HEK293 (cell line): ENCODE results near the gene AP3B2.

ENCODE experiments used
- ATF2 ChIP-seq: fragments of 450-650 bp; formaldehyde crosslinking; IDR thresholded peaks from 2 replicates; pipeline ENCODE4 v1.5.1; 2016; ENCODE audit warnings: missing biosample characterization, missing genetic modification characterization, low read depth
- BCL6B ChIP-seq: fragments of 450-650 bp; formaldehyde crosslinking; IDR thresholded peaks from 2 replicates; pipeline ENCODE4 v1.5.1; 2017; ENCODE audit warnings: missing biosample characterization, missing genetic modification characterization
- HOXC10 ChIP-seq: sonication (generic); formaldehyde crosslinking; IDR thresholded peaks from 2 replicates; pipeline ENCODE4 v1.8.1; 2023; ENCODE audit warnings: mild to moderate bottlenecking, missing genetic modification reagents
- KLF8 ChIP-seq: fragments of 450-650 bp; formaldehyde crosslinking; IDR thresholded peaks from 2 replicates; pipeline ENCODE4 v1.5.1; 2016; ENCODE audit warnings: missing biosample characterization, missing genetic modification characterization
- PBX3 ChIP-seq: sonication (generic); formaldehyde crosslinking; IDR thresholded peaks from 2 replicates; pipeline ENCODE4 v1.8.1; 2022; ENCODE audit warnings: mild to moderate bottlenecking, moderate library complexity, missing genetic modification reagents
- SCRT1 ChIP-seq: fragments of 450-650 bp; formaldehyde crosslinking; IDR thresholded peaks from 2 replicates; pipeline ENCODE4 v1.5.1; 2016; ENCODE audit warnings: missing biosample characterization, missing genetic modification characterization, borderline replicate concordance
- TRIM28 ChIP-seq: IDR thresholded peaks from 2 replicates; pipeline ENCODE4 v1.6.1; 2011; ENCODE audit warnings: low read length, control low read depth, borderline replicate concordance
- YY1 ChIP-seq: fragments of 450-650 bp; formaldehyde crosslinking; IDR thresholded peaks from 2 replicates; pipeline ENCODE4 v1.5.1; 2018; ENCODE audit warnings: missing biosample characterization, missing genetic modification characterization
- ZBTB6 ChIP-seq: fragments of 450-650 bp; formaldehyde crosslinking; IDR thresholded peaks from 2 replicates; pipeline ENCODE4 v1.5.1; 2017; ENCODE audit warnings: missing biosample characterization, missing genetic modification characterization
- ZFP37 ChIP-seq: fragments of 450-650 bp; formaldehyde crosslinking; IDR thresholded peaks from 2 replicates; pipeline ENCODE4 v1.5.1; 2016; ENCODE audit warnings: missing biosample characterization, missing genetic modification characterization
- ZNF112 ChIP-seq: fragments of 450-650 bp; formaldehyde crosslinking; IDR thresholded peaks from 2 replicates; pipeline ENCODE4 v1.5.0; 2017; ENCODE audit warnings: missing biosample characterization, missing genetic modification characterization
- ZNF114 ChIP-seq: fragments of 450-650 bp; formaldehyde crosslinking; IDR thresholded peaks from 2 replicates; pipeline ENCODE4 v1.5.0; 2017; ENCODE audit warnings: missing biosample characterization, missing genetic modification characterization
- ZNF121 ChIP-seq: fragments of 450-650 bp; formaldehyde crosslinking; IDR thresholded peaks from 2 replicates; pipeline ENCODE4 v1.5.1; 2016; ENCODE audit warnings: missing biosample characterization, missing genetic modification characterization
- ZNF146 ChIP-seq: fragments of 450-650 bp; formaldehyde crosslinking; IDR thresholded peaks from 2 replicates; pipeline ENCODE4 v1.5.1; 2016; ENCODE audit warnings: missing biosample characterization, missing genetic modification characterization
- ZNF155 ChIP-seq: fragments of 450-650 bp; formaldehyde crosslinking; IDR thresholded peaks from 2 replicates; pipeline ENCODE4 v1.5.1; 2016; ENCODE audit warnings: missing biosample characterization, missing genetic modification characterization
- ZNF16 ChIP-seq: fragments of 450-650 bp; formaldehyde crosslinking; IDR thresholded peaks from 2 replicates; pipeline ENCODE4 v1.5.1; 2016; ENCODE audit warnings: low read depth, missing biosample characterization, missing genetic modification characterization
- ZNF169 ChIP-seq: fragments of 450-650 bp; formaldehyde crosslinking; IDR thresholded peaks from 2 replicates; pipeline ENCODE4 v1.5.1; 2016; ENCODE audit warnings: missing biosample characterization, missing genetic modification characterization
- ZNF18 ChIP-seq: fragments of 450-650 bp; formaldehyde crosslinking; IDR thresholded peaks from 2 replicates; pipeline ENCODE4 v1.5.1; 2016; ENCODE audit warnings: missing biosample characterization, missing genetic modification characterization
- ZNF280C ChIP-seq: fragments of 450-650 bp; formaldehyde crosslinking; IDR thresholded peaks from 2 replicates; pipeline ENCODE4 v1.5.1; 2016; ENCODE audit warnings: missing biosample characterization, missing genetic modification characterization
- ZNF362 ChIP-seq: fragments of 450-650 bp; formaldehyde crosslinking; IDR thresholded peaks from 2 replicates; pipeline ENCODE4 v1.5.1; 2016; ENCODE audit warnings: missing biosample characterization, missing genetic modification characterization
- ZNF391 ChIP-seq: fragments of 450-650 bp; formaldehyde crosslinking; IDR thresholded peaks from 2 replicates; pipeline ENCODE4 v1.5.1; 2016; ENCODE audit warnings: low read depth, missing biosample characterization, missing genetic modification characterization, borderline replicate concordance
- ZNF433 ChIP-seq: fragments of 450-650 bp; formaldehyde crosslinking; IDR thresholded peaks from 2 replicates; pipeline ENCODE4 v1.5.1; 2016; ENCODE audit warnings: missing biosample characterization, missing genetic modification characterization, low read depth
- ZNF555 ChIP-seq: fragments of 450-650 bp; formaldehyde crosslinking; conservative IDR thresholded peaks from 2 replicates; pipeline ENCODE4 v1.5.1; 2017; ENCODE audit warnings: missing biosample characterization, mild to moderate bottlenecking, missing genetic modification characterization, inconsistent platforms
- ZNF585B ChIP-seq: fragments of 450-650 bp; formaldehyde crosslinking; IDR thresholded peaks from 2 replicates; pipeline ENCODE4 v1.5.1; 2016; ENCODE audit warnings: missing biosample characterization, missing genetic modification characterization
- ZNF623 ChIP-seq: fragments of 450-650 bp; formaldehyde crosslinking; IDR thresholded peaks from 2 replicates; pipeline ENCODE4 v1.5.1; 2016; ENCODE audit warnings: missing biosample characterization, missing genetic modification characterization
- ZNF658 ChIP-seq: fragments of 450-650 bp; formaldehyde crosslinking; IDR thresholded peaks from 2 replicates; pipeline ENCODE4; 2016; ENCODE audit warnings: missing biosample characterization, missing genetic modification characterization
- ZNF830 ChIP-seq: fragments of 450-650 bp; IDR thresholded peaks from 2 replicates; pipeline ENCODE4 v1.5.0; 2018; ENCODE audit warnings: missing biosample characterization, missing genetic modification characterization, low read depth, mild to moderate bottlenecking, moderate library complexity
- ZNF843 ChIP-seq: fragments of 450-650 bp; formaldehyde crosslinking; IDR thresholded peaks from 2 replicates; pipeline ENCODE4 v1.5.1; 2016; ENCODE audit warnings: missing biosample characterization, missing genetic modification characterization
- ZSCAN5A ChIP-seq: fragments of 450-650 bp; formaldehyde crosslinking; IDR thresholded peaks from 2 replicates; pipeline ENCODE4 v1.5.1; 2016; ENCODE audit warnings: missing biosample characterization, missing genetic modification characterization

The AP3B2 gene

GRCh38 chr15:82709421-82710207, at the start of gene AP3B2 (continued):
- TF ChIP-seq HOXC10 (CRISPR knock-in tag) (no peak), ATF2 (tag by site-specific recombination) (no peak), ZNF391 (tag by site-specific recombination) (no peak), ZNF18 (tag by site-specific recombination) (no peak), ZNF112 (tag by site-specific recombination) (no peak), BCL6B (tag by site-specific recombination) (no peak), PBX3 (CRISPR knock-in tag) (peak; percentile 25; the same call in 1 of the 2 replicates), ZNF16 (no peak), ZNF658 (tag by site-specific recombination) (no peak), ZBTB6 (0 out of 2 replicates have a peak, but pooled peaks have one; percentile 0), TRIM28 (no peak), ZNF155 (no peak), ZNF585B (tag by site-specific recombination) (no peak), ZNF362 (tag by site-specific recombination) (no peak), ZNF121 (tag by site-specific recombination) (no peak), ZNF169 (tag by site-specific recombination) (no peak), YY1 (tag by site-specific recombination) (no peak), ZFP37 (tag by site-specific recombination) (peak; percentile 71), ZNF830 (tag by site-specific recombination) (no peak), ZNF623 (tag by site-specific recombination) (no peak), ZSCAN5A (no peak), ZNF146 (tag by site-specific recombination) (no peak), ZNF843 (tag by site-specific recombination) (no peak), ZNF280C (tag by site-specific recombination) (no peak), ZNF555 (no peak), SCRT1 (tag by site-specific recombination) (no peak), ZNF114 (tag by site-specific recombination) (no peak), KLF8 (tag by site-specific recombination) (peak; percentile 91; the same call in 1 of the 2 replicates), ZNF433 (tag by site-specific recombination) (no peak)
